CMK (cell line): ENCODE results near the gene CENPM.

Experiments
- DNase-seq: peaks from one replicate; pipeline ENCODE4 v3.0.0-alpha.2; 2010; ENCODE audit warnings: low read depth

The CENPM gene

GRCh38 chr22:41913842-41914534 is 33.0 kb downstream of the CENPM start:
- no peak for DNase-seq

- DNase-seq = no peak
Measured at GRCh38 chr22:41913040-41913719, 33.8 kb downstream of the CENPM start.

DNA sequence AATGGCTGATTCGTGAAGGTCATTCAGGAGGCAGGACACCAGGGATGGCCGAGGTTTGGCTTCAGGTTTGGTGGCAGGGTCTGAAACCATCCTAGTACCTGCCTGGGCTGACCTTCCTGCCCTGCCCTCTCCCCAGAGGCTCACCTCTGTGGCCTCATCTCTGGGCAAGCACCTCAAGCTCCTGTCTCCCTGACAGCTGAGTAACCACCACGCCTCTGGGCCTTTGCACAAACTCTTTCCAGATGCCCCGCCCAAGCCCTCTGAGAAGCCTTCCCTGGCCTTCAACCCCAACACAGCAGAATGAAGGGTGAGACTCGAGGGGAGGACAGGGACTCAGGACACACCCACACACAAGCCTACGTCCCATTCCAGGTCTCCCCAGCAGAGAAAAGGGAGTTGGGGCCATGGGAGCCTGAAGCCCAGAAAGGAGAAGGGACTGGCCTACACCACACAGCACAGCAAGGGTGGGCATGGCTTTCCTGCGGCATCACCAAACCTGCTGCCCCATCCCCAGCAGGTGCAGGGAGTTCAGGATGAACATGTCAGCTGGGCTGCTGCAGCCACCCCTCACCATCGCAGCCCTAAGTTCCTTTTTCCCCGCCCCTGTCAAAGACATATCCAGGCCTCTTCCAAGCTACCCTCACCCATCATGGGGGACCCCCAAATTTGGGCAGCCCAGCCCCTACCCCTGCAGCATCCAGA is 34.5 kb downstream of the CENPM start:
- DNase-seq = no peak

- no peak for DNase-seq
Measured at GRCh38 chr22:41911001-41911611, 35.8 kb downstream of the CENPM start.

DNA sequence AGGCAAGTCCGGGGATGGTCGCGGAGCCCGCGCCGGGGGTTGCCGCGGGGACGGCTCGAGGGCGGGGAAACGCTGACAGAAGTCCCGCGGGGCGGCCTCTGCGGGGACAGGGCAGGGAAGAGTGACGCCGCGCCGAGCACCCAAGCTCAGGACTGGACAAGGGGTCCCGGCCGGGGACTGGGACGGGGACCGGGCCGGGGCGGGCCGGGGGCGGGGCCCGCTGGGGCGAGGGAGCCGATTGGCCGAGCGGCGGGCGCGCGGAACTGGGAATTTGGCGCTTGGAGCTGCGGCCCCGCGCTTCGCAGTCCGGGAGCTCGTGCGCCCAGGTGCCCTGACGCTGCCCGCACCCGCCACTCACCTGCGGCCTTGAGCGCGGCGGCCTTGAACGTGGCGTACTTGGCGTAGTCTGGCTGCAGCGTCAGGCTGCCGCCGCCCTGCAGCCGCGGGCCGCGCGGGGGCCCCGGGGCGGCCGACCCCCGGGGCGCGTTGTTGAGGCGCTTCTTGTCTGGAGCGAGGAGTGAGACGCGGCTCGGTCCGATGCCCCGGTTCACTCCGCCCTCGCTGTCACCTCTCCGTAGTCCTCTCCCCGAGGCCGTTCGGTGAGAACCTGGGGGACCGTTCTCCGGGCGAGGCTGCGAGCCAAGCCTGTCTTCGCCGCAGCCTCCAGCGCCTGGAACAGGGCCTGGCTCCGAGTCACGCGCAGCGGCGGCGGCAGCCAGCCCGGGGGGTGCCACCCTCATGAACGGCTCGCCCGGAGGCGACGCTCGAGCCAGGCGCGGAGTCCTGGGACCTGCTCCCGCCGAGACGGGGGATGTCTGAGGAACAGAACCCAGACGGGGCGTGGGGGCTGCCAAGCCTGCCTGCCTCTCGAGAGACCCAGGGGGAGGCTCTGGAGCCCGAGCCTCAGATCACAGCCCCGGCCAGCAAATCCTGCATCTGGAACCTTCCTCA is 36.6 kb downstream of the CENPM start:
- DNase-seq = no peak

DNA sequence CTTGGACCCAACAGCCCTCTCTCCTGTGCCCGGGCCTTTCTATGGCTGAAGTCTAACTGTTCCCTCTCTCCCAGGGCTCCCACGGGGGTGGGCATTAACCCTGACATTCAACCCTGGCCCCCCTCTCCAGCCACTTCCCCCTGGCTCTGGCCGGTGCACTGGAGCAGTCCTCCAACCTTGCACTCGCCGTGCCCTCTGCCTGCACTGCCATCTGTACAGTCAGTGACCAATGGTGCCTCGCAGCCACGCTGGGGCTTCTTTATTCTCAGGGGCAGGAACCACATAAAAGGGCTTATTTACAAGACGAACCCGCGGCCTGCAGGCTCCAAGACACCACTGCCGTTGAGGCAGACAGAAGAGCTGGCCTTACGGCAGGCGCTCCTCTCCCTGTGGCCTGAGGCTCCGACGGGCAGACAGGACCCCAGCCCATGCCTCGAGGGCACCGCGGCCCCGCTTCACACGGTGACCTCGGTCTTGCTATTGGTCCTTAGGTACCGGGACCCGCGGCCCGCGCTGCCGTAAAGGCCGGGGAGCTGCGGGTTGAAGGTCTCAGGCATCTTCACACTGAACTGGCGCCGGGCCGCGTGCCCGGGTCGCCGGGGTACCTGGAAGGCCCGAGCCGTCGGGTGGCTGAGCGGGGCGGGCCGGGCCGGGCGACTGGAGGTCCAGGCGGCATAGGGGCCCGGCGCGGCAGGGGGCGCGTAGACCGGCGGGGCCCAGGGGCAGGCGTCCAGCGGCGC is 37.5 kb downstream of the CENPM start:
- DNase-seq = no peak

- DNase-seq = no peak
Measured at GRCh38 chr22:41908411-41909309, 38.3 kb downstream of the CENPM start.

DNA sequence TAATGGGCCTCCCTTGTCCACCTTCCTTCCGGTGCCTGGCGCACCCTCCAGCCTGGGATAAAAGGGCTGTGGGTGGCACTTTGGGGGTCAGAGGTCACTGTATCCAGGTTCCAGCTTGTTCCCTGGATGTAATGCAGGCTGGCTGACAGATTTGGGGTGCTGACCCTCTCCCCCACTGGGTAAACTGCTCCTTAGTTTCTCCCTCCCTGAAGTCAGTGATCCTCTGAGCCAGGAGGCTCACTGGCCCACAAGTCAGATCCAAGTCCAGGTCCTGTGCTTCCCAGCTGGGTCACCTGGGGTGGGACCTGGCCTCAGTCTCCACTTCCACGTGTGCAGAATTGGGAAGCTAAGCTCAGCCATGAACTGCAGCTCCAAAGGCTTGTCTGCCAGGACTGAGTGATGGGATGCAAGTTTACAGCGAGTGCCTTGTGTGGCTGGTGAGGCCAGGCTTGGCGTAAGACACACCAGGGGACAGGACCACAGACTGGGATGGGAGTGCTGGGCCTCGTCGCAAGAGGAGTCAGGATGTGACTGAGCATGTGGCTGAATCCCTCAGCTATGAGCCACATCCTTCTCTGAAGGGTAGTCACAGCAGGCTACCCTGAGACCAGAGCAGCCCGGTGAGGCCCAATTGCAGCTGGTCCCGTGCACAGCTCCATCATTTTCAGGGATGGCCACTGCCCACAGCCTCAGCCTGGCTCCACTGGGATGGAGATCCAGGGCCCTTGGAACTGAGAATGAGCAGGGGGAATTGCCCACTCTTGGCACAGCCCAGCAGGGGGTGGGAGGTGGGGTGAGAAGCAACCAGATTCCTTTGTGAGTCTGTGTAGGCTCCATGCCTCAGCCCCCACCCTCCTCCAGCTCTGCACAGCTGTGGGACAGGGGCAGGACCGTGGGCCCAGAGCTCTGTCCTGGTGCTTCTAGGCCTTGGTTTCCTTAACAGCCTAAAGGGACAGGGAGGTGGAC is 39.2 kb downstream of the CENPM start:
- no peak for DNase-seq

DNA sequence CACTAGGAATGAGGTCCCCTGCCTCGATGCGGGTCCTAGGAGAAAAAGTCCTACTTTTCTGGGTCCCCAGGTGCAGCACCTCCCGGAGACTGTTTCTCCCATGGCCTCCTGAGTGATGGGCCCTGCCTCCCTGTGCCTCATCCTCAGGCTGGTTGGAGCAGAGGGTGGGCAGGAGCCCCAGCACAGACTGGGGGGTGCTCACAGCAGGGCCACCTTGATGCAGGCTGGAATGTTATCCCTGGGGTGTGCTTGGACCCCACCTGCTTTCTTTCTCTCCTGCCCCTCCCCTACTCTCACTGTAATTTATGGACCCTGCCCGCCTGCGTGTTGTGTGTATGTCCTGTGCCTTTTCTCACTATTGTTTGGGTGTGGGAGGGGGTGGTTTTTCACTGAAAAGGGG is 40.1 kb downstream of the CENPM start:
- DNase-seq = no peak

- no peak for DNase-seq
Measured at GRCh38 chr22:41905411-41906202, 41.3 kb downstream of the CENPM start.

DNA sequence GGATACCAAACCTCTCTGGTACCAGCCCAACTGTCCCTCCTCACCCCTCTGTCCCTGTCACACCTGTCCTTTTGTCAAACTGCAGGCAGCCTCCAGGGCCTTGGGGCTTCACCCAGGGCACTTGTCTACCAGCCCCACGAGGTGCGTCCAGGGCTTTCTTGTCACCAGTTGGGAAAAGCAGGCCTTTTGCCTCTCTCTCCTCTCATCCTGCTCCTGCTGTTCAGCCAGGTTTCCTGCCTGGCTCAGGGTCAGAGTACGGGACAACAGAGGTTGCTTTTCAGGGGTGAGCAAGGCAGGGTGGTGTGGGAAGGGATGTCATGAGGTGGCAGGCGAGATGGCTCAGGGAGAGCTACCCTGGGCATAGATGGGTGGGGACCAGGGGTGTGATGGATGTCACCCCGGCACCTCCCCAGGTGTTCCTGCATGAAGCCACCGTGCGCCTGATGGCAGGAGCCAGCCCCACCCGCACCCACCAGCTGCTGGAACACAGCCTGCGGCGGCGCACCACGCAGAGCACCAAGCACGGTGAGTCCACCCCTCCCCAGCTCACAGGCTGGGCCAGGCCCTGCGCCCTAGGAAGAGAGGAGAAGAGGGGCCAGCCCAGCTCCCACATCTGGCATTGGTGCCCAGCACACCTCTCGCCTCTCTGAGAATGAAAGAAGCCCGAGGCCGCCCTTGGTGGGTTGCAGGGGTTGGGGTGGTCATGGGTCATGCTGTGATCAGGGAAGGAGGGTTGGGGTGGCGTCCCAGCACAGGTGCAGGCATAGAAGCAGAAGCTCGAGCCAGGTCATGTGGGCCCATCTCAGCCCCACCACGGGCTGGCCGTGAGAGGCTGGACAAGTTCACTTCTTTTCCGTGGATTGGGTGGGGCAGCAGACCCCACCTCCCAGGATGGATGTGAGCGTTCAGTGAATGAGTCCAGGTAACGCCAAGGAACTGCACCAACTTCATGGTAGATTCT is 42.2 kb downstream of the CENPM start:
- no peak for DNase-seq

DNA sequence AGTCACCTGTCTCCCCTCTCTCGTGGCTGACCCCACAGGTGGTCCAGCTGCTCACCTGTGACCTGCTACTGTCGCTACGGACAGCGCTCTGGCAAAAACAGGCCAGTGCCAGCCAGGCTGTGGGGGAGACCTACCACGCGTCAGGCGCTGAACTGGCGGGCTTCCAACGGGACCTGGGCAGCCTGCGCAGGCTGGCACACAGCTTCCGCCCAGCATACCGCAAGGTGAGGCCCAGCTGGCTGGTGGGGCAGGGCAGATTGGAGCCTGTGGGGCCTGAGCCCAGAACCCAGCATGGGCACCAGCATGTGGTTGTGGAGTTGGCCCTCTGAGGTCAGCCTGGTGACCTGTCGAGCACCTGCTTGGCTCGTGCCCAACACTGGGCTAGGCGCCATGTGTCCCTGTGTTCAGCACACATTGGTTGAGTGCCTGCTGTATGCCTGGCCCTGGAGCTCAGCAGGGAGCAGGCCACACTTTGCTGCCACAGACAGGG is 44.0 kb downstream of the CENPM start:
- no peak for DNase-seq

- DNase-seq = no peak
Measured at GRCh38 chr22:41902016-41902415, 44.9 kb downstream of the CENPM start.

DNA sequence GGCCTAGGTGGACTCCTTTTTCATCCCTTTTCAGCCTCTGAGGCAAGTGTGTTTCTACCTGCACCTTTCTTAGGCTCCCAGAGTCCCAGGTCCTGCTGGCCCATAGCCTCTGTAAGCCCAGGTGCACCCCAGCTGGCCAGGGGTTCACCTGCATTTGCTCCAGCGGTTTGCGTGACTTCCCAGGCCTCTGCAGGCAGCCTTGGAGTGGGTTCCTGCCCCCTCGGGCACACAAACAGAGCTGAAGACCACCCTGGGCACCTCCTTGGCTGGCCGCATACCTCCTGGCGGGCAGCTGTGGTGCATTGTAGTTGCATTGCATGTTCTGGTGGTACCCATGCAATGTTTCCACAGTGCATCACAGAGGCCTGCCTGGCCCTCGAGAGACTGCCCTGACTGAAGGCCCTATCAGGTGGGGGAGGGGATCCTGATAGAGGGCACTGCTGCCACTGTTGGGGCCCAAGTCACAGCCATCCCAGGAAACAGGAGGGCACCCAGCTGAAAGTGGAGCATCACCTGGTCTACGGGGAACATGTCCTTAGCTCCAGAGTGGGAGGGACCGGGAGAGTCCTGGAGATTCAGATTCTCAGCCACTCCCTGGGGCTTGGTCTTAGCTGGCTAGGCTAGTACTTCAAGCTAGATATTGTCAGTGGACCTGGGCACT is 46.2 kb downstream of the CENPM start:
- no peak for DNase-seq

GRCh38 chr22:41899992-41900651 is 46.8 kb downstream of the CENPM start:
- no peak for DNase-seq
